HUDEP-2 (cell line): Measurements from ENCODE around the gene IRF8.
"Not testable (repeated sequence)": the region's sequence is repeated elsewhere in the genome, so short reads cannot be mapped to it uniquely, and the experiment has no call there.

Source experiments
- DNase-seq, 76 experiments: peaks; one replicate each; lab custom pipeline; 2025; ENCODE audit not compliant: unreplicated experiment in 76 of 76; lab: John Stamatoyannopoulos, UW

Gene IRF8

DNA sequence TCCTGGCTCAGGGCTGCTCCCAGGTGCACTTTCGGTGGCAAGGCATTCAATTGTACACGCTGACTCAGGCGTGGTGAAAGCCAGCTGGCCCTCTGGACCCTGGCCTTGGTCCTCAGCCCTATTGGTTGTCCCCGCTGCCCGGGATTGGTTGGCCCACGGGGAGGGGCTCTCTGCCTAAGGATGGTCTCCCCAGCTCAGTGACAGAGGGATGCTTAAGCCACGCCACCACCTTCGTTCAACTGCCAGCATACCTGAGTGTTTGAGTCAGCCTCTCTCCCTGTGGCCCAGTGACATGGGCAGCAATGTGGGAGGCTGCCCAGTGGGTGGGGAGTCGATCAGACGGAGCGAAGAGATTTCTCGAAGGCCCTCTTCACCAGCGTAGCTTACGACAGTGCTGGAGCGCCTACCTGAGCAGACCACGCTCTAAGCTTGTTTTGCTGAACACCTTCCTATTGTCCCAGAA lies 30.3 kb downstream of the IRF8 start:
- DNase-seq = no peak

DNA sequence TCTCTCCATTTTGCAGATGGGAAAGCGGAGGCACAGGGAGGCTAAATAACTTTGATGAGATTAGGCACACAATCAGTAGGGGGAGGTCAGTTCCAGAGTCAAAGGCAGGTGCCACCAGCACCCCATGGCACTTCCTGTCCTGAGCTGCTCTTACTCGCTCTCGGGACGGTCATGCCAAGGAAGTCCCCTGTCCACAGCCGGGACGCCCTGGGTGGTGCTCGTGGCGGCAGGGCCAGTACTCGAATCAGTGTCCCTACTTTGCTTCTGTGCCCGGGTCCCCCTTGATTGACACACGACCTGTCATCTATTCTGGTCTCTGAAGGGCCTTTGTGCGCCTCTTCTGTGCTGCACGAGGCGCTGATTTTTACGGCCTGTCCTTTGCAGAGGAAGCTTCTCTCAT lies 31.3 kb downstream of the IRF8 start:
- DNase-seq = no peak

- DNase-seq = no peak
Measured at GRCh38 chr16:85931596-85932402, 32.8 kb downstream of the IRF8 start.

- DNase-seq = no peak
Measured at GRCh38 chr16:85934210-85934609, 35.2 kb downstream of the IRF8 start.

DNA sequence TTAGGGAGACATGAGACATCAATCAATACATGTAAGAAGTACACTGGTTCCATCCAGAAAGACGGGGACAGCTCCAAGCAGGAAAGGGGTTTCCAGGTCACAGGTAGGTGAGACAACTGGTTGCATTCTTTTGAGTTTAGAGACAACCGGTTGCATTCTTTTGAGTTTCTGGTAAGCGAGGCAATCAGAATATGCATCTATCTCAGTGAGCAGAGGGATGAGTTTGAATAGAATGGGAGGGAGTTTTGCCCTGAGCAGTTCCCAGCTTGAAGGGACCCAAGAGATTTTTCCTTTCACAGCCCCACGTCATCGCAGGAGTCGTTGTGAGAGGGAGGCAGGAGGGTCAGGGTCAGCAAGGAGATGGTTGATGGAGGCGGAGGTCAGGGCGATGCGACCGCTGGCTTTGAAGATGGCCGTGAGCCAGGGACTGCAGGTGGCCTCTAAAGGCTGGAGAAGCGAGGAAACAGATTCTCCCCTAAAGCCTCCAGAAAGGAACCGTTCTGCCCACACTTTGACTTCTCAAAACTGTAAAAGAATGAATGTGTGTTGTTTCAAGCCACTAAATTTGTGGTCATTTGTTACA lies 36.5 kb downstream of the IRF8 start:
- no peak for DNase-seq

DNA sequence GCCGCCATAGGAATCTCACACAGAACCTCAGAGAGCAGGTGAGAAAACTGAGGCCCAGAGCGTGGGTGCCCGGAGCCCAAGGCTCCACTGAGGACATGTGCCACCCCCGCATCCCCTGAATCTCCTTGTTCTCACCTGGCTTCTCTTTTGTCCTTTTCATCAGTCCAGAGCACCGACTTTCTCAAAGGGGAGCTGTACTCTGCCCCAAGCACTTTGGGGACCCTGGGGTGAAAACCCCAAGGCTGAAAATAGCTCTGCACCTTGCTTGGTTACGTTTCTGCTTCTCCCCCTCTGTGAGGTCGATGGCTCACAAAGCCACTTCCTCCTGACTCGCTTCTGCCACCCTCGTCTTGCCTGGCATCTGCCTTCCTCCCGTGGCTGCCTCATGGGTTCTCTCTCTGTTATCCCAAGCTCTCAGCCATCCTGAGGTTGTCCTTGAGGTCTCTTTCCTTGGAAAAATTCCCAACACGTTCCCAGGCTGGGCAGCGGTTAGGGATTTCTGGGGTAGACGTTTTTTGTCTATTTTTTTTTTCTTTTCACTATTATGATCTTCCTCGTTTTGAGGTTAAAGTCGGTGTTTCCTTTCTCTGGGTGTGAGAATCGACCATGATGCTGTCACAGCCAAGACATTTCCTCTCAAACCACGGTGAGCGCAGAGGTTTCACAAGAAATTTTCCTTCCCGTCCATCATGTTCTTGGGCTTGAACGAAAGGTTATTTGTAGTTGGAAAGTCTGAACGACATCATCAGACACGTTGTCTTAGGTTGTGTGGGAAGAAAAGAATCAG lies 37.2 kb downstream of the IRF8 start:
- no peak for DNase-seq

DNA sequence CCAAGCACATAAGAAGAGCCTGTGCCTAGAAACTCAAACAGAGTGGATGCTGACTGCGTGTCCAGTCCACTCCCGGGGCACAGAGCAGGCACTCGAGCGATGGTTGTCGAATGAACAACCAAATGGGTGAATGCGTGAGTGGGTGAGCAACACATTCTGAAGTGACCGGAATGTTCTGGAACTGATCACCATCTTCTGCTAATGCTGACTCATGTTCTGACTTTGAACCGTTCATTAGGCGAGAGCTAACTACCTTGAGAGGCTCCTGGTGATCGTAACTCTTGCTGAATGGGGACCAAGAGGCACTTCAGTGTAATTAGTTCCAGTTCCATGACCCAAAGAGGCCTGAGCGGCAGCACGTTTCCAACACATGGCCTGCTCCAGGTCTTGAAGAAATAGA lies 37.9 kb downstream of the IRF8 start:
- DNase-seq = no peak

DNA sequence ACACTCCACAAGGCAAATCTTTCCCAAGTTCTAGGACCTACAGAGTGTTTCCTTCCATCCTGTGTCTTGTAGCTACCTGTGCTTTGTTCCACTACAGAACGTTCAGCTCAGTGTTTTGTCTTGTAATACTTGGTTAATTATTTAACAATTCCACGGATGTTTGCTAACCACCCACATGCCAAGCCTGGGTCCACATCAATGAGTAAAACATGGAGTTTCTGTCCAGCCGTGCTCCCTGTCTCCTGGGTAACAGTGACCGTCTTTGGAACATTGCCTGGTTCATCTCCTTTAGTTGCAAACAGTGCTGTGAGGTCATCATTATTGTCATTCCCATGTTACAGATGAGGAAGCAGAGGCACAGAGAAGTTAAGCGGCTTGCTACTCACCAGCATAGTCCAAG lies 41.3 kb downstream of the IRF8 start:
- DNase-seq = no peak

DNA sequence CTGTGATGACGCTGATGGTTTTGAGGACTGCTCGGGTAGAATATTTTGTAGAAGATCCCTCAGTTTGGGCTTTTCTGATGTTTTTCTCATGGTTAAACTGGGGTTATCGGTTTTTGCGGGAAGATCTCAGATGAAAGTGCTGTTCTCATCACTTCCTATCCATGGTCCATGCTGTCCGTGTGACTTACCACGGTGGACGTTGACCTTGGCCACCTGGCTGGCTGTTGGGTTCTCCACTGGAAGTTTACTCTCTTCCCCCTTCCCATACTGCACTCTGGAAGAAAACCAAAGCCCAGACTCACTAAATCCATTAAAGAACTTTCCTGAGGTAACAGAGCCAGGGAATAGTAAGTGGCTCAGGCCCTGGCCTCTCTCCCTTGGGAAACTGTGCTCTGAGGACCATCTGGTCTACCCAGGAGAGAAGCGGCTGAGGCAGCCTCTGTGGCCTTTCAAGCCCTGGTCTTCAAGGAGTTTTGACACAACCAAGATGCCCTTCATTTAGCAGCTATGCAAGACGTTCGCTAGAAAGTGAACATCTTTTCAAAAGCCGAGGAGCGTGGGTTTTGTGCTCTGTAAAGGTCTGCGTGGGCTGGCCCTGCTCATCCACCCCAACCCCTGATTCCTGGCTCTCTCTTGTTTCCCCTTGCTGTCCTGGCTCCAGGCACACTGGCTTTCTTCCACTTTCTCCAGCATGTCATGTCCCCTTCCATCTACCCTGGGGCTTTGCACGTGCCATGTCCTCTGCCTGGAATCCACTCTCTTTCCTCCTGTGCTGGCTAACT lies 43.1 kb downstream of the IRF8 start:
- no peak for DNase-seq

- not testable (repeated sequence) for DNase-seq
Measured at GRCh38 chr16:85942659-85943058, 43.7 kb downstream of the IRF8 start.

GRCh38 chr16:85943711-85944110 lies 44.7 kb downstream of the IRF8 start:
- no peak for DNase-seq

GRCh38 chr16:85944572-85945423 lies 45.8 kb downstream of the IRF8 start:
- no peak for DNase-seq

DNA sequence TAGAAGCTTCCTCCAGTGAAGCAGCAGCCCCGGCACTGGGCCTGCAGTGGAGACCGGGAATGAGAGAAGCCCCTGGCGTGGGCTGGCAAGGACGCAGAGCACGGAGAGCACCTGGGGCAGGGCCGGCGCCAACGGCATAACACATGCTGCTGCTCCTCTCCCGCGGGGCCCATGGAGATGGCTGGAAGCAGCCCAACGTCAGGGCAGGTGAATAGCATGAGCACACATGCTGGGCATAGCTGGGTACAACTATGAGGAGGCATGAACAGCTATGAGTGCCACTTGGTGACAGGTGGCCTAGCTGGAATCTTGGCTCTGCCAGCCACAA lies 46.4 kb downstream of the IRF8 start:
- no peak for DNase-seq

DNA sequence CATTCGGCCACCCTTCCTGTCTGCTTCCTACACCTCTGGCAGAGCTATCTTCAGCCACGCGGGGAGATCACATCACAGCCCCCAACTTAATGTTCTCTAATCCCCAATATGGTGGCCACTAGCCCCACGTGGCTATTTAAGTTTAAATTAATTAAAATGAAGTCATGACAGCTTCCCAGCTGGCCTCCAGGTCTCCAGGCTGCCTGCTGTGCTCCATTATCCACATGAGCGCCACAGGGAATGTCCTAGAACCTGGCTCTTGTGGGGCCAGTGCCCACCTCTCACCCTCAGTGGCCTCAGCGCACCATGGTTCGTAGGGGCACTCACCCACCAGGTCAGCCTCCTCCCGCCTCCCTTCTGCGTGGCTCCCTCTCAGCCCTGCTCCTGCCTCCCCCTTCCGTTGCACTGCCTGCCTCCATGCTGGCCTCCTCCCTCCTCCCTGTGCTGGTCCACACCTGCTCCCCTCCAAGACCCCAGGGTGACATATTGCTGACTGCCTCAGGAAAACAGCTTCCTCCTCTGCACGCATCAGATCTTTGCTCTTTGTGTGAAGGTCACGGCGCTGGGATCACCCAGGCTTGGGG lies 47.7 kb downstream of the IRF8 start:
- DNase-seq = no peak

GRCh38 chr16:85947230-85948137 lies 48.5 kb downstream of the IRF8 start:
- DNase-seq = no peak

GRCh38 chr16:85948138-85948509 lies 49.2 kb downstream of the IRF8 start:
- DNase-seq = no peak

DNA sequence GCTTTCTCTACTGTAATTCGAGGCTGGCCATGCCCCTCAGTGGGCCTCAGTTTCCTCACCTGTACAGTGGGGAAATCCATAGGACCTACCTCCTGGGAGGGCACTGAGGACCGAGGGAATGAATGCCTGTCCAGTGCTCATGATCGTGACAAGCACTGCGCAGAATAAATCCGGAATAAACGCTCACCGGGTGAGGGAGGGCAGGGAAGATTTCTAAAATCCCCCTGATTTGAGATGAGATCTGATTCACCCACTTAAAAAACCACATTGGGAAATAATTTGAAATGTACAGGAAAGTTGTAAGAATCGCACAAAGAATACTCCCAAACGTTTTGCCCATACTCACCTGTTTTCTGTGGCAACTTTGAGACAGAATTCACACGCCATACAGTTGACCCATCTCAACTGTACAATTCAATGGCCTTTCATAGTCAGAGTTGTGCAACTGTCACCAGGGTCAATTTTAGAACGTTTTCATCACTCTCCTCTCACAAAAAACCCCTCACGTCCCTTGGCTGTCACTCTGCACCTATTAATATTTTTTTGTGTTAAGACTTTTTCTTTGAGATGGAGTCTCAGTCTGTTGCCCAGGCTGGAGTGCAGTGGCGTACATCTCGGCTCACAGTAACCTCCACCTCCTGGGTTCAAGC lies 49.8 kb downstream of the IRF8 start:
- DNase-seq = no peak
